WTC11 (cell line): ENCODE measurements around the gene GRPEL1.

ENCODE experiments used
- CTCF ChIP-seq: fragments of 200-600 bp; IDR thresholded peaks from 2 replicates; pipeline ENCODE4 v1.8.0; 2022; ENCODE audit warnings: antibody characterized with exemption
- NFYB ChIP-seq: sonication (generic); formaldehyde crosslinking; conservative IDR thresholded peaks from 2 replicates; pipeline ENCODE4 v1.8.0; 2022; ENCODE audit warnings: low read depth, missing genetic modification reagents

GRCh38 chr4:7014815-7015214 is 53.0 kb downstream of the GRPEL1 start:
- TF ChIP-seq NFYB (CRISPR knock-in tag) (no peak), CTCF (no peak)
